Inflammatory macrophage (primary cell): ENCODE data around the gene HDAC4.
"Not testable (repeated sequence)": the region's sequence is repeated elsewhere in the genome, so short reads cannot be mapped to it uniquely, and the experiment has no call there.

Source experiments
- DNase-seq, 2 donors: peaks; one replicate each; pipeline ENCODE4 v3.0.0-alpha.2; 2020 to 2022

Gene HDAC4

GRCh38 chr2:239184968-239185903 is 215.6 kb downstream of the HDAC4 start:
- no peak for DNase-seq

- DNase-seq, result no peak
Observed at GRCh38 chr2:239184179-239184578, 216.6 kb downstream of the HDAC4 start.

GRCh38 chr2:239182981-239183791 is 217.6 kb downstream of the HDAC4 start:
- DNase-seq, result no peak

- DNase-seq, result no peak
Observed at GRCh38 chr2:239181903-239182581, 218.8 kb downstream of the HDAC4 start.

GRCh38 chr2:239181074-239181902 is 219.5 kb downstream of the HDAC4 start:
- no peak for DNase-seq

- DNase-seq, result no peak
Observed at GRCh38 chr2:239180526-239181073, 220.2 kb downstream of the HDAC4 start.

- no peak for DNase-seq
Observed at GRCh38 chr2:239179851-239180371, 220.9 kb downstream of the HDAC4 start.

- no peak for DNase-seq
Observed at GRCh38 chr2:239178954-239179353, 221.9 kb downstream of the HDAC4 start.

GRCh38 chr2:239178484-239178883 is 222.3 kb downstream of the HDAC4 start:
- DNase-seq, result no peak

- no peak for DNase-seq
Observed at GRCh38 chr2:239177908-239178307, 222.9 kb downstream of the HDAC4 start.

GRCh38 chr2:239177325-239177724 is 223.5 kb downstream of the HDAC4 start:
- no peak for DNase-seq

- not testable (repeated sequence) for DNase-seq
Observed at GRCh38 chr2:239176138-239176803, 224.5 kb downstream of the HDAC4 start.

GRCh38 chr2:239175181-239175580 is 225.6 kb downstream of the HDAC4 start:
- DNase-seq, result no peak

- no peak for DNase-seq
Observed at GRCh38 chr2:239173301-239173700, 227.5 kb downstream of the HDAC4 start.

- no peak for DNase-seq
Observed at GRCh38 chr2:239171643-239172042, 229.2 kb downstream of the HDAC4 start.

- DNase-seq, result no peak
Observed at GRCh38 chr2:239169311-239170048, 231.3 kb downstream of the HDAC4 start.

- no peak for DNase-seq
Observed at GRCh38 chr2:239168575-239168974, 232.2 kb downstream of the HDAC4 start.

- DNase-seq, result no peak
Observed at GRCh38 chr2:239167766-239168444, 232.9 kb downstream of the HDAC4 start.

GRCh38 chr2:239167011-239167673 is 233.7 kb downstream of the HDAC4 start:
- DNase-seq, result no peak
